Lower lobe of right lung (tissue), 2 donors: ENCODE measurements around the gene KCNE4. TPM values are rescaled to one million over a fixed set of nuclear protein-coding genes. Genes with fewer than 3 reads are reported as not detected.

Source experiments
- ATAC-seq, 2 donors: fragments of 200-7000 bp; cut with Tn5 transposase; one replicate each; pipeline ENCODE4 v1.9.1; 2020 to 2022; ENCODE audit warnings: mild to moderate bottlenecking in 2 of 2, moderate library complexity in 2 of 2
- DNase-seq: peaks from one replicate; pipeline ENCODE4 v3.0.0-alpha.2; 2020
- H3K27ac ChIP-seq: fragments of 200-600 bp; one replicate; pipeline ENCODE4 v1.8.0; 2022
- H3K27me3 ChIP-seq: fragments of 200-600 bp; one replicate; pipeline ENCODE4 v1.8.0; 2022; ENCODE audit warnings: low read depth
- H3K36me3 ChIP-seq: fragments of 200-600 bp; one replicate; pipeline ENCODE4 v1.8.0; 2022; ENCODE audit warnings: mild to moderate bottlenecking
- H3K4me1 ChIP-seq: fragments of 200-600 bp; one replicate; pipeline ENCODE4 v1.8.0; 2022
- H3K4me3 ChIP-seq: fragments of 200-600 bp; one replicate; pipeline ENCODE4 v1.8.0; 2022; ENCODE audit warnings: mild to moderate bottlenecking
- H3K9me3 ChIP-seq: fragments of 200-600 bp; one replicate; pipeline ENCODE4 v1.8.0; 2022
- intact Hi-C: fragments of 100-400 bp; cut with DNase I; formaldehyde crosslinking; loops from one replicate; pipeline ENCODE4 v1.11.0; 2022
- total RNA-seq: library from RNA; stranded (reverse); fragmentation: NEBNext Ultra II Directional; extraction: Animal tissue kit (Norgen Biotek cat#: 25700); gene quantifications from one replicate; pipeline ENCODE4 v1.2.1, GENCODE V29; 2021
- TF ChIP-seq, protein P1 (sequence below): fragments of 200-600 bp; IDR thresholded peaks from one replicate; pipeline ENCODE4 v1.8.0; 2022; ENCODE audit warnings: antibody characterized with exemption, mild to moderate bottlenecking
- donor health status: DM: no; HTN: yes; CAD: no; lungs with severe emphysema.

The KCNE4 gene
- total RNA-seq, 1 donor from 2014 or later = 1.2 TPM

DNA sequence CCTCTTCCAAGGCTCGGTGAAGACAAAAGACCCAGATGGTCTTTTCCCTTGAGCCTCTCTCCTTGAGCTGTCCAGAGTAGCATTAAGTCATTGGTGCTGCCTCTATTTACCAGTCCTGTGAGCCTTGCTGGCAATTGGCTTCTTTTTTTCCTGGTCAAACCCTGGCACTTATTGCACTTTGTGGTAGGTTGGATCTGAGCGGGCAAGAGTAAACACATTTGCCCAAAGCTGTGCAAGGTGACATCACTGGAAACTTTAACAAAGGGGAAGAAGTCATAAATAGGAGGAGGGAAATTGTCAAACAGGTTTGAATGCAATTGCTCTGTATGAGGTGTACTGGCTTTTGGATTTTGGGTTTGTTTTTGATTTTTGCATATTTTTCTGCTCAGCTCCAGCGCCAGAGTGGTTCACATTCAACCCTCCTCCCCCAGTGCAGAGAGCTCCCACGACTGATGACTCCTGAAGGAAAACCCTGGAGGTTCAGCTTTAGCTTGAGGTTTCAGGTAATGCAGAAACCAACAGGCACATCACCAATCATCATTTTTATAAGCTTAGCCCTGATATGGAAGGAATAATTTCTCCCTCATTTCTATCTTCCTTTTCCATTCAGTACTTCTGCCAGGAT lies 8.3 kb downstream of the KCNE4 start:
- intact Hi-C loops = no loop called here
- H3K27me3 ChIP-seq = no peaks in the 10 kb centered on the region
- peaks cover 12% of the 10 kb centered on the region for H3K4me1 ChIP-seq
- ATAC-seq (no peak), DNase-seq (no peak)
- no peaks in the 10 kb centered on the region for H3K36me3 ChIP-seq
- no peak overlapping the region for H3K4me3 ChIP-seq
- no peak overlapping the region for H3K27ac ChIP-seq
- H3K9me3 ChIP-seq = no peaks in the 10 kb centered on the region
- TF ChIP-seq, protein P1, sequence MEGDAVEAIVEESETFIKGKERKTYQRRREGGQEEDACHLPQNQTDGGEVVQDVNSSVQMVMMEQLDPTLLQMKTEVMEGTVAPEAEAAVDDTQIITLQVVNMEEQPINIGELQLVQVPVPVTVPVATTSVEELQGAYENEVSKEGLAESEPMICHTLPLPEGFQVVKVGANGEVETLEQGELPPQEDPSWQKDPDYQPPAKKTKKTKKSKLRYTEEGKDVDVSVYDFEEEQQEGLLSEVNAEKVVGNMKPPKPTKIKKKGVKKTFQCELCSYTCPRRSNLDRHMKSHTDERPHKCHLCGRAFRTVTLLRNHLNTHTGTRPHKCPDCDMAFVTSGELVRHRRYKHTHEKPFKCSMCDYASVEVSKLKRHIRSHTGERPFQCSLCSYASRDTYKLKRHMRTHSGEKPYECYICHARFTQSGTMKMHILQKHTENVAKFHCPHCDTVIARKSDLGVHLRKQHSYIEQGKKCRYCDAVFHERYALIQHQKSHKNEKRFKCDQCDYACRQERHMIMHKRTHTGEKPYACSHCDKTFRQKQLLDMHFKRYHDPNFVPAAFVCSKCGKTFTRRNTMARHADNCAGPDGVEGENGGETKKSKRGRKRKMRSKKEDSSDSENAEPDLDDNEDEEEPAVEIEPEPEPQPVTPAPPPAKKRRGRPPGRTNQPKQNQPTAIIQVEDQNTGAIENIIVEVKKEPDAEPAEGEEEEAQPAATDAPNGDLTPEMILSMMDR = no peak

DNA sequence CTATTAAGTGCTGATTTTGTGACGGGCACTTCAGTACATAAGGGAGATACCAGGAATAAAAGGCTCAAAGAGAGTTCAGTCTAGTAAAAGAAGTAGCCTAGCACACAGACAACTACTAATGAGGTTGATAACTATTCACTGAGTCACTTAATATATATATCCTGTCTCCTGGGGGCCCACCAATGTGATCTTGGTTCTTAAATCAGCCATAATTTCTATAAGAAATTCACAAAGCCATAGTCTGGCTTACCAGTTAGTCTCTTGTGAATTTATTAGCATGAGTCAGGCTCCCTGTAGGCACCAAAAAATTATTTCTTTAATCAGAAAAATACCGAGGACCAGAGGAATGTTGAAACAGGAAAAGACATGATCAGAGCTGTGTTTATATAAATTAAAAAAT lies 10.4 kb downstream of the KCNE4 start:
- no peak overlapping the region for H3K27ac ChIP-seq
- no peaks in the 10 kb centered on the region for H3K9me3 ChIP-seq
- DNase-seq (no peak), ATAC-seq (no peak)
- no peaks in the 10 kb centered on the region for H3K4me1 ChIP-seq
- H3K27me3 ChIP-seq = no peaks in the 10 kb centered on the region
- intact Hi-C loops = no loop called here
- no peak overlapping the region for H3K4me3 ChIP-seq
- TF ChIP-seq, protein P1 = no peak
- no peaks in the 10 kb centered on the region for H3K36me3 ChIP-seq

DNA sequence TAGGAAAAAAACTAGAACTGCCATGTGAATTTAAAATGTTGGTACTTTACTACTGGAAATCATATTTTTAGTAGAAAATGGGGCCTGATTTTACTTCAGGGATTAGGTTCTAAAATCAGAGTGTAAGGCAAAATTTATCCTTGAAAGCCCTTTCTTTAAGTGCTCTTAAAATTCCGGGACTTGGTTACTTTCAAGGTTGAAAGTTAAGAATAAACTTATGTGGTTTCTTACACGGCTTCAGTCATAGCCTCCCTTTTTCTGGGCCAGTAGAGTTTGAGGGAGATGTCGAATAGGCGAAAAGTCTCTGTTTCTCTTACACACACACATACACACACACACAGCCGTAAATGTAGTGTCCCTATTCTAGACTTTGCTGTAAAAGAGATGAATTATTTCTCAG lies 13.1 kb downstream of the KCNE4 start:
- H3K4me1 ChIP-seq = no peaks in the 10 kb centered on the region
- TF ChIP-seq, protein P1 = no peak
- intact Hi-C loops = no loop called here
- no peaks in the 10 kb centered on the region for H3K9me3 ChIP-seq
- DNase-seq = no peak
- ATAC-seq = no peak
- no peaks in the 10 kb centered on the region for H3K27me3 ChIP-seq
- H3K36me3 ChIP-seq = no peaks in the 10 kb centered on the region
- H3K27ac ChIP-seq = no peak overlapping the region
- H3K4me3 ChIP-seq = no peak overlapping the region

DNA sequence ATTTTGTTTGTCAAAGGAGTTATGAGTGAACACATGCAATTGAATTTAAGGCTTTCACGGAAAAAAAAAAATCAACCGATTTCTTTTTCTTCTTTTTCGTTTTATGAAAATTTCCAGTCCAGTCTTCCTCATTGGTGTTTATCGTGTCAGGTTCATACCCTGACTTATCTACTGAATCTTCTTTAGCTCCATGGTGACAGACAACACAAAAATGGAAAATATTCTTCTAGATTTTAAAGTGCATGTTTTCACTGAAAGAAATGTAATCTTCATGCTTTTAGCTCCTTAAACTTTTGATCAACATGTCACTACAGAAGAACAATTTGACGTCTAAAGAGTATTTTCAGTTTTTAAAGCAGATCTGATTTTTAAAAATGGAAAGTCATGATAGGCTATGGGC lies 14.7 kb downstream of the KCNE4 start:
- H3K27me3 ChIP-seq = no peaks in the 10 kb centered on the region
- no peaks in the 10 kb centered on the region for H3K9me3 ChIP-seq
- DNase-seq = no peak
- H3K36me3 ChIP-seq = no peaks in the 10 kb centered on the region
- H3K4me3 ChIP-seq = no peak overlapping the region
- H3K4me1 ChIP-seq = no peaks in the 10 kb centered on the region
- TF ChIP-seq, protein P1 = no peak
- intact Hi-C loops = no loop called here
- no peak overlapping the region for H3K27ac ChIP-seq
- ATAC-seq = no peak

DNA sequence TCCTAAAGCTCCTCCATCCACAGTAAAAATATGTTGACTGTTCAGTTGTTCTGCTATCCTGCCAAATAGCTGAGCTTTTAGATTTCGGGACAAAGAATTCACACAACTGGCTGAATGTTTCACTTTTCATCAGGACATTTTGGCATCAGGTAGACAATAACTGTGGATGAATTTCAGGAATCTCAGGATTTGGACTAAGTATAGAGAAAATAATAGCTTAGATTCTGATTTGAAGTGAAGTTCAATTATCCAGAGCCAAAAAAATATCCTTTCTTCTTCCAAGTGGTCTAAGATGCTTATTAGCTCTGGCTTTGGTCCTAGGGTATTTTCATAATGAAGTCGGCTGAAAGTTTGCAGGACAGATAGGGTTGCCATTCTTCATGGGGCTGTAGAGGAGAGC lies 16.1 kb downstream of the KCNE4 start:
- ATAC-seq (no peak), DNase-seq (no peak)
- no peaks in the 10 kb centered on the region for H3K9me3 ChIP-seq
- intact Hi-C loops = no loop called here
- no peak overlapping the region for H3K4me3 ChIP-seq
- TF ChIP-seq, protein P1 = no peak
- H3K27ac ChIP-seq = no peak overlapping the region
- no peaks in the 10 kb centered on the region for H3K4me1 ChIP-seq
- H3K36me3 ChIP-seq = no peaks in the 10 kb centered on the region
- no peaks in the 10 kb centered on the region for H3K27me3 ChIP-seq
